GM21576 (cell line): ENCODE data around the gene SIVA1.

Experiments used
- ATAC-seq: cut with Tn5 transposase; IDR thresholded peaks from one replicate; pipeline ENCODE4 v1.9.1; 2021; ENCODE audit warnings: mild to moderate bottlenecking, moderate library complexity; ENCODE audit not compliant: unreplicated experiment

Gene SIVA1, protein sequence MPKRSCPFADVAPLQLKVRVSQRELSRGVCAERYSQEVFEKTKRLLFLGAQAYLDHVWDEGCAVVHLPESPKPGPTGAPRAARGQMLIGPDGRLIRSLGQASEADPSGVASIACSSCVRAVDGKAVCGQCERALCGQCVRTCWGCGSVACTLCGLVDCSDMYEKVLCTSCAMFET

GRCh38 chr14:104752735-104753527 lies at the start of gene SIVA1:
TSS of gene SIVA1 (plus strand) at chr14:104753147. CDS start at chr14:104753202, 55 bp downstream.
- peak; percentile 86 for ATAC-seq

GRCh38 chr14:104703269-104703668 lies 49.7 kb upstream of the SIVA1 start:
- no peak for ATAC-seq

GRCh38 chr14:104704252-104704651 lies 48.7 kb upstream of the SIVA1 start:
- no peak for ATAC-seq

GRCh38 chr14:104705340-104706047 lies 47.5 kb upstream of the SIVA1 start:
- no peak for ATAC-seq

DNA sequence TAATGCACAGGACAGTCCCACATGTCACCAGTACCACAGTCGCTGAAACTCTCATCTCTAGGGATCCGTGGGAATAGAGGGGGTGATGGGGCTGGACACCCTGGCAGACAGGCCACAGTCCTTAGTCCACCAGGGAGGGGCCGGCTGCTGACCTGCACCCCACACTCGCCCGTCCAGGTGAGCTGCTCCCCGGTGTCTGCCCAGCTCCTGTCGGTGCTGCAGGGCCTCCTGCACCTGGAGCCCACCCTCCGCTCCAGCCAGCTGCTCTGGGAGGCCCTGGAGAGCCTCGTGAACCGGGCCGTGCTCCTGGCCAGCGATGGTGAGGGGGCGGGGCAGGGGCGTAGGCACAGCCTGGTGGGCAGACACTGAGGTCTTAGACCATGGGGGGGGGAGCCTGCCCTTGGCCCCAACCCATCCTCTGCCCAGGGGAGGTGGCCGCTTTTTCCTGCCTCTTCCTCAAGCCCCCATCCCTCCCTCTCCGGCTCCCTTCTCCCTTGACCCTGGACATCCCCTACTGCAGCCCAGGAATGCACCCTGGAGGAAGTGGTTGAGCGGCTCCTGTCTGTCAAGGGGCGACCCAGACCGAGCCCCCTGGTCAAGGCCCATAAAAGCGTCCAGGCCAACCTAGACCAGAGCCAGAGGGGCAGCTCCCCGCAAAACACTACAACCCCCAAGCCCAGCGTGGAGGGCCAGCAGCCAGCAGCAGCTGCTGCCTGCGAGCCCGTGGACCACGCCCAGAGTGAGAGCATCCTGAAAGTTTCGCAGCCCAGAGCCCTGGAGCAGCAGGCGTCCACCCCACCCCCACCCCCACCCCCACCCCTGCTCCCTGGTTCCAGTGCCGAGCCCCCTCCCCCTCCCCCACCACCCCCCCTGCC lies 46.0 kb upstream of the SIVA1 start:
- no peak for ATAC-seq

GRCh38 chr14:104707608-104708595 lies 45.0 kb upstream of the SIVA1 start:
- ATAC-seq = no peak

- ATAC-seq = no peak
Observed at GRCh38 chr14:104708606-104709268, 44.2 kb upstream of the SIVA1 start.

- ATAC-seq = no peak
Observed at GRCh38 chr14:104709387-104710039, 43.4 kb upstream of the SIVA1 start.

- ATAC-seq = no peak
Observed at GRCh38 chr14:104710071-104710735, 42.7 kb upstream of the SIVA1 start.

DNA sequence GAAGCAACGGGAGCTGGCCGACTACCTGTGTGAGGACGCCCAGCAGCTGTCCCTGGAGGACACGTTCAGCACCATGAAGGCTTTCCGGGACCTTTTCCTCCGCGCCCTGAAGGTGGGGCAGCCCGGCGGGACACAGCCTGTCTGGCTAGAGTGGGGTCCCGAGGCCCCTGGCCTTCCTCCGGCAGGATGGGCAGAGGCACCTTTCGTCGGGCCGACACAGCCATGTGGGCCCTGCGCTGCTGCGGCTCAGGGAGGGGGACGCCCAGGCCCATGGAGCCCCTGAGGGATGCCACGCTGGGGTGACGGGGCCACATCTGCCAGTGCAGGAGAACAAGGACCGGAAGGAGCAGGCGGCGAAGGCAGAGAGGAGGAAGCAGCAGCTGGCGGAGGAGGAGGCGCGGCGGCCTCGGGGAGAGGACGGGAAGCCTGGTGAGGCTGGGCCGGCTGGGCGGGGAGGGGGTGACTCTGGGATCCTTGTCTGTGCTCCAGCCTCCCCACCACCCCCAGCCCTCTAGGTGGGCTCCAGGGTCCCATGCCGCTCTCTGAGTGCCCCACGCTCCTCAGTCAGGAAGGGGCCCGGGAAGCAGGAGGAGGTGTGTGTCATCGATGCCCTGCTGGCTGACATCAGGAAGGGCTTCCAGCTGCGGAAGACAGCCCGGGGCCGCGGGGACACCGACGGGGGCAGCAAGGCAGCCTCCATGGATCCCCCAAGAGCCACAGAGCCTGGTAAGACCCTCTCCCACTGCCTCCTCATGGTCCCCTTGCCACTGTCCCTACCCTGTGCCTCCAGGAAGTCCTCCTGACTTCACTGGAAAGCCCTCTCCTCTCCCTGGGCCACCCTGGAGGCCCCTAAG lies 39.8 kb upstream of the SIVA1 start:
- ATAC-seq = no peak

DNA sequence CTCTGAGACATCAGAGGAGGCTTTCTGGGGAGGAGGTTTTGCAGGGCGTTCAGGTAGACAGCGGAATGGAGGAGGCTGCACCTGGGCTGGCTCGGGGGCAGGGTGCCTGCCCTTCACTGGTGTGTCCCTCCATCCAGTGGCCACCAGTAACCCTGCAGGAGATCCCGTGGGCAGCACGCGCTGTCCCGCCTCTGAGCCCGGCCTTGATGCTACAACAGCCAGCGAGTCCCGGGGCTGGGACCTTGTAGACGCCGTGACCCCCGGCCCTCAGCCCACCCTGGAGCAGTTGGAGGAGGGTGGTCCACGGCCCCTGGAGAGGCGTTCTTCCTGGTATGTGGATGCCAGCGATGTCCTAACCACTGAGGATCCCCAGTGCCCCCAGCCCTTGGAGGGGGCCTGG lies 38.9 kb upstream of the SIVA1 start:
- no peak for ATAC-seq

- no peak for ATAC-seq
Observed at GRCh38 chr14:104714681-104715080, 38.3 kb upstream of the SIVA1 start.

GRCh38 chr14:104715416-104715815 lies 37.5 kb upstream of the SIVA1 start:
- no peak for ATAC-seq

DNA sequence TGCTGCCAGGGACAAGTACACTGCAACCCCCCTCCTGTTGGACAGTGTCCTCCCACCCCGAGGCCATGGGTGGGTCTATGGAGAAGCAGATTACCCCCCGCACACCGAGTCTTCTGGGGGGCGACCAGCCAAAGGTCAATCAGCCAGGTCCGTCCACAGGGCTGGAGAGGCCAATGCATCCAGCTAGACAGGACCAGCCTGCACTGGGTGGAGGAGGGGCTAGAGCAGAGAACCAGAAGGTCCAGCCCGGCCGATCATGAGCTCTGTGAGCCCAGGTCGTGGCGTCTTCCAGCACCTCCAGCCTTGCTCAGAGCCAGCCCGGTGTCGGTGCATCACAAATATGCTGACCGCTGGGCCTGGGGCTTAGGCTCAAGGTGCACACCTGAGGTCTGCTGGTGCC lies 37.1 kb upstream of the SIVA1 start:
- ATAC-seq = no peak

DNA sequence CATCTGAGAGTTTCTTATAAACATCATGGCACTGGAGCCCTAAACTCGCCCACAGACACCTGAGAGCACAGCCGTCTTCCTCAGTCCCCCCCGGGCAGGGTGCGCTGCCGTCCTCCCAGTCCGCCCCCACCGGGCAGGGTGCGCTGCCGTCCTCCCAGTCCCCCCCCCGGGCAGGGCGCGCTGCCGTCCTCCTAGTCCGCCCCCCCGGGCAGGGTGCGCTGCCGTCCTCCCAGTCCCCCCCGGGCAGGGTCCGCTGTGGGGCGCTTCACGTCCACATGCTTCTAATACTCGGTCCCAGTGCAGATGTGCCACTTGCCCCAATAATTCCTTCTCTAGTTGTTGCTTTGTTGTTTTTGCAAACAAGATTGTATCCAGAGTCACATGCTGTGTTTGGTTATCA lies 35.8 kb upstream of the SIVA1 start:
- no peak for ATAC-seq

DNA sequence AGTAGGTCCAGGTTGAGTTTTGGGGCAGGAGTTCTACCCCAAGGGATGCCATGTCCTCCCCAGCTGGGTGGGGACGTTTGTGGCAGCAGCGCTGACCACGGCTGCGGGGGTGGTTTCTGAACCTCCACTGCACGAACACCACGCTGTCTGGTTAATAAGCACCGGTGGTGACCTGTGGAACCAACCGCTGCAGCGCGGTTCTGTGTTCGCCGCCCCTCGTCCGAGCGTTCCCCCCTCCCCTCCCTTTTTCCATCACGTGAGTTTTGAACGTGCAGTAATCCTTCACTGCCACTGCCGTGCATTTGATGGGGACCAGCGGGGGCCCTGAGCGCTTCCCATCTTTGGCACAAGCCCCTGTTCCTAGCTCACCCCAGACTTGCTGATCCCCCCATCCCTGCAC lies 35.3 kb upstream of the SIVA1 start:
- ATAC-seq = no peak

GRCh38 chr14:104718147-104718546 lies 34.8 kb upstream of the SIVA1 start:
- ATAC-seq = no peak
